K562 (cell line): ENCODE data around the gene SULT2B1. TPM values are rescaled to one million over a fixed set of nuclear protein-coding genes. Genes with fewer than 3 reads are reported as not detected.

ENCODE experiments used
- ARID1B ChIP-seq: fragments of 450-650 bp; IDR thresholded peaks from 2 replicates; pipeline ENCODE4 v1.6.1; 2016; ENCODE audit warnings: antibody characterized with exemption, mild to moderate bottlenecking, inconsistent platforms
- BRF1 ChIP-seq: IDR thresholded peaks from 3 replicates; pipeline ENCODE4 v1.6.1; 2011; ENCODE audit warnings: borderline replicate concordance, mild to moderate bottlenecking; ENCODE audit not compliant: insufficient read length; ENCODE audit errors: extremely low read depth
- CXXC5 ChIP-seq: fragments of 250-450 bp; sonication (Bioruptor Pico); IDR thresholded peaks from 2 replicates; pipeline ENCODE4 v1.8.0; 2022; ENCODE audit warnings: inconsistent platforms, mild to moderate bottlenecking, moderate library complexity
- ELF4 ChIP-seq: fragments of 450-650 bp; formaldehyde crosslinking; IDR thresholded peaks from 2 replicates; pipeline ENCODE4 v1.4.0; 2022; ENCODE audit warnings: missing genetic modification characterization
- GABPA ChIP-seq: fragments of 200-800 bp; sonication (Bioruptor generic); conservative IDR thresholded peaks from 2 replicates; pipeline ENCODE4 v1.6.1; 2016; ENCODE audit warnings: low read depth, missing genetic modification characterization, missing compliant biosample characterization
- GATAD2A ChIP-seq: fragments of 450-650 bp; IDR thresholded peaks from 2 replicates; pipeline ENCODE4 v1.6.1; 2017
- HCFC1 ChIP-seq: IDR thresholded peaks from 2 replicates; pipeline ENCODE4 v1.6.1; 2012; ENCODE audit warnings: low read depth, low read length, improper control_type of control experiment
- JUND ChIP-seq, 2 experiments: IDR thresholded peaks; 2 replicates in 1 of 2; 3 replicates in 1 of 2; pipeline ENCODE4 v1.6.1; 2011; ENCODE audit warnings: borderline replicate concordance in 2 of 2, low read depth in 2 of 2, low read length in 2 of 2, improper control_type of control experiment in 1 of 2, missing biosample characterization in 1 of 2, missing genetic modification characterization in 1 of 2, missing genetic modification reagents in 1 of 2
- MYC ChIP-seq, 2 experiments: fragments of 250-450 bp in 1 of 2; sonication (Bioruptor Pico) in 1 of 2; IDR thresholded peaks; 2 replicates each; pipeline versions ENCODE4 v1.5.1 to v1.6.1; 2012 to 2021; ENCODE audit warnings: low read depth in 2 of 2, borderline replicate concordance in 1 of 2, improper control_type of control experiment in 1 of 2, low read length in 1 of 2, mild to moderate bottlenecking in 1 of 2, moderate library complexity in 1 of 2
- MYNN ChIP-seq, 2 experiments: sonication (generic); formaldehyde crosslinking in 1 of 2; IDR thresholded peaks; 2 replicates each; pipeline versions ENCODE4 v1.5.0 to v1.6.1; 2016 to 2020; ENCODE audit warnings: antibody characterized with exemption in 1 of 2, missing genetic modification reagents in 1 of 2
- PRPF4 ChIP-seq: fragments of 200-400 bp; formaldehyde crosslinking; IDR thresholded peaks from one replicate; pipeline ENCODE4 v1.6.1; 2017; ENCODE audit warnings: low read length, low read depth, mild to moderate bottlenecking; ENCODE audit not compliant: insufficient read depth, poor library complexity, severe bottlenecking
- SRSF1 ChIP-seq: fragments of 200-400 bp; formaldehyde crosslinking; IDR thresholded peaks from 2 replicates; pipeline ENCODE4 v1.6.1; 2017; ENCODE audit warnings: mild to moderate bottlenecking, low read depth, low read length, moderate library complexity
- TBL1XR1 ChIP-seq, 2 experiments: IDR thresholded peaks; 2 replicates each; pipeline ENCODE4 v1.6.1; 2012; ENCODE audit warnings: improper control_type of control experiment in 2 of 2, low read length in 2 of 2, mild to moderate bottlenecking in 1 of 2
- TEAD1 ChIP-seq, 2 experiments: fragments of 450-650 bp in 1 of 2; sonication (generic) in 1 of 2; formaldehyde crosslinking; IDR thresholded peaks; 2 replicates each; pipeline versions ENCODE4 v1.4.0 to v1.8.0; 2020 to 2022; ENCODE audit warnings: mild to moderate bottlenecking in 2 of 2, missing genetic modification reagents in 1 of 2
- ZNF41 ChIP-seq: fragments of 250-450 bp; sonication (Bioruptor Pico); conservative IDR thresholded peaks from 2 replicates; pipeline ENCODE4 v1.4.0; 2020; ENCODE audit warnings: mild to moderate bottlenecking
- polyA plus RNA-seq, 8 experiments: library from polyadenylated mRNA; depleted of rRNA in 4 of 8; stranded (reverse) in 5 of 8; unstranded in 3 of 8; fragments of >200 nt; fragmentation: Nextera tagmentation in 2 of 8; fragmentation: Illumina TruSeq in 1 of 8; extraction: Ambion mirVana in 2 of 8; extraction: Trizol in 1 of 8; gene quantifications; 2 replicates each; pipeline versions ENCODE4 v1.2.1 to v1.2.3, GENCODE V29; 2011 to 2014; ENCODE audit warnings: inconsistent platforms in 1 of 8, missing spikeins in 1 of 8
- total RNA-seq, 7 experiments: library from RNA; depleted of rRNA in 6 of 7; stranded (reverse); fragments of >200 nt in 6 of 7; fragmentation: Illumina TruSeq in 2 of 7; extraction: Trizol in 2 of 7; gene quantifications; 2 replicates each; pipeline versions ENCODE4 v1.2.1 to v1.2.3, GENCODE V29; 2011 to 2021; ENCODE audit warnings: low replicate concordance in 1 of 7
- TF ChIP-seq, protein P1 (sequence below): IDR thresholded peaks from 2 replicates; pipeline ENCODE4 v1.6.1; 2016; ENCODE audit warnings: missing genetic modification characterization, missing compliant biosample characterization
- TF ChIP-seq, protein P2 (sequence below): fragments of 250-450 bp; sonication (Bioruptor Pico); IDR thresholded peaks from 2 replicates; pipeline ENCODE4 v1.8.0; 2021; ENCODE audit warnings: moderate library complexity, mild to moderate bottlenecking, inconsistent platforms
- TF ChIP-seq, protein P3 (sequence below): fragments of 250-450 bp; sonication (Bioruptor Pico); IDR thresholded peaks from 2 replicates; pipeline ENCODE4 v1.8.0; 2022; ENCODE audit warnings: inconsistent platforms

The SULT2B1 gene
- total and polyA plus RNA-seq, 9 of the 15 experiments (the other 6 are each of a cell fraction or from before 2014, with no cell fraction given), result 0.09 to 0.62 (median 0.22) TPM; not detected in 2

DNA sequence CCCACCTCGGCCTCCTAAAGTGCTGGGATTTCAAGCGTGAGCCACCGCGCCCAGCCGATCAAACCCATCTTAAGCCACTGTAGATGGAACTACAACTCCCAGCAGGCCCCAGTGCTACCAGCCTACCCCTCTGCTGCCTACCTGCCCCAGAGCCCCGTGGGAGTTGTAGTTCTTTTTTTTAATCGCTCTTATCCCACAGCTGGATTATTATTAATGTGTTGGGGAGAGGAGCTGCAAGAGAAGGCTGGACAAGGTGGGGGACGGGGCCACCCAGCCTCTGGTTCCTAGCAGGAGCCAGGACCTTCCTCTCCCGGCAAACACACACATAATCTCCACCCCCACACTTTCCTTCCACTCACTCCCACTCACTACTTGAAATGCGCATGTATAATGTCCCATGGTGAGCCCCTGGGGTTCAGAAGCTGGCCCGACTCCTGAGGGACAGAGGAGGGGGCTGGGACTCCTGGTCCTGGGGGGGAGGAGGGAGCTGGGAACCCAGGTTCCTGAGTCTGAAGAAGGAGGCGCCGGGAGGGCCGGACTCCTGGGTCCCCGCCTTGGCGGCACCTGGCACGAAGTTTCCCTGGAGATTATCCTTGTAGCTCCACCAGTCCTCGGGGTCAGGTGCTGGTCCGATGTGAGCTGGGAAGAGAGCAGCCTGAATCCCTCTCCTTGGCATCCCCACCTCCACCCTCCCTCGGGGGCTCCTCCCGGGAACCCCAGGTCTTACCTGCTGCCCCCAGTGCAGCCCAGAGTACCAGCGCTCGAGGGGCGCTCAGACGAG lies 93.1 kb downstream of the SULT2B1 start (continued):
- TF ChIP-seq MYC (IDR thresholded peaks at IDR 0.05; ENCODE audit: low read depth, low read length) (0 out of 2 replicates have a peak, but pooled peaks have one; percentile 14), MYC (CRISPR knock-in tag; IDR thresholded peaks at IDR 0.05; ENCODE audit: borderline replicate concordance, low read depth) (no peak), SRSF1 (no peak), ARID1B (peak; percentile 11; the same call in 1 of the 2 replicates), MYNN (IDR thresholded peaks at IDR 0.05) (no peak), MYNN (CRISPR knock-in tag; IDR thresholded peaks at IDR 0.05) (no peak), BRF1 (no peak), HCFC1 (peak; percentile 99), TBL1XR1 (IDR thresholded peaks at IDR 0.05; ENCODE audit: low read length in 2 of 2) (0 out of 4 replicates have a peak, but pooled peaks of 1 of the 2 experiments have one; percentile 55), CXXC5 (CRISPR knock-in tag) (peak; percentile 16; the same call in 1 of the 2 replicates), TEAD1 (CRISPR knock-in tag; IDR thresholded peaks at IDR 0.05) (0 out of 4 replicates have a peak, but pooled peaks of 1 of the 2 experiments have one; percentile 54), GATAD2A (peak; percentile 84; the same call in 1 of the 2 replicates), ZNF41 (0 out of 2 replicates have a peak, but pooled peaks have one; percentile 34), JUND (IDR thresholded peaks at IDR 0.05; ENCODE audit: borderline replicate concordance, low read depth, low read length) (peak; percentile 44; the same call in 1 of the 2 replicates), JUND (tag; IDR thresholded peaks at IDR 0.05; ENCODE audit: borderline replicate concordance, low read depth, low read length) (no peak), PRPF4 (no peak), ELF4 (CRISPR knock-in tag) (peak; percentile 48; the same call in 1 of the 2 replicates), GABPA (tag) (peak; percentile 41; the same call in 1 of the 2 replicates)
- TF ChIP-seq, protein P1, sequence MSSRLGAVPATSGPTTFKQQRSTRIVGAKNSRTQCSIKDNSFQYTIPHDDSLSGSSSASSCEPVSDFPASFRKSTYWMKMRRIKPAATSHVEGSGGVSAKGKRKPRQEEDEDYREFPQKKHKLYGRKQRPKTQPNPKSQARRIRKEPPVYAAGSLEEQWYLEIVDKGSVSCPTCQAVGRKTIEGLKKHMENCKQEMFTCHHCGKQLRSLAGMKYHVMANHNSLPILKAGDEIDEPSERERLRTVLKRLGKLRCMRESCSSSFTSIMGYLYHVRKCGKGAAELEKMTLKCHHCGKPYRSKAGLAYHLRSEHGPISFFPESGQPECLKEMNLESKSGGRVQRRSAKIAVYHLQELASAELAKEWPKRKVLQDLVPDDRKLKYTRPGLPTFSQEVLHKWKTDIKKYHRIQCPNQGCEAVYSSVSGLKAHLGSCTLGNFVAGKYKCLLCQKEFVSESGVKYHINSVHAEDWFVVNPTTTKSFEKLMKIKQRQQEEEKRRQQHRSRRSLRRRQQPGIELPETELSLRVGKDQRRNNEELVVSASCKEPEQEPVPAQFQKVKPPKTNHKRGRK (tag), result no peak
- TF ChIP-seq, protein P2, sequence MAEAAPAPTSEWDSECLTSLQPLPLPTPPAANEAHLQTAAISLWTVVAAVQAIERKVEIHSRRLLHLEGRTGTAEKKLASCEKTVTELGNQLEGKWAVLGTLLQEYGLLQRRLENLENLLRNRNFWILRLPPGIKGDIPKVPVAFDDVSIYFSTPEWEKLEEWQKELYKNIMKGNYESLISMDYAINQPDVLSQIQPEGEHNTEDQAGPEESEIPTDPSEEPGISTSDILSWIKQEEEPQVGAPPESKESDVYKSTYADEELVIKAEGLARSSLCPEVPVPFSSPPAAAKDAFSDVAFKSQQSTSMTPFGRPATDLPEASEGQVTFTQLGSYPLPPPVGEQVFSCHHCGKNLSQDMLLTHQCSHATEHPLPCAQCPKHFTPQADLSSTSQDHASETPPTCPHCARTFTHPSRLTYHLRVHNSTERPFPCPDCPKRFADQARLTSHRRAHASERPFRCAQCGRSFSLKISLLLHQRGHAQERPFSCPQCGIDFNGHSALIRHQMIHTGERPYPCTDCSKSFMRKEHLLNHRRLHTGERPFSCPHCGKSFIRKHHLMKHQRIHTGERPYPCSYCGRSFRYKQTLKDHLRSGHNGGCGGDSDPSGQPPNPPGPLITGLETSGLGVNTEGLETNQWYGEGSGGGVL (CRISPR knock-in tag), result no peak
- TF ChIP-seq, protein P3, sequence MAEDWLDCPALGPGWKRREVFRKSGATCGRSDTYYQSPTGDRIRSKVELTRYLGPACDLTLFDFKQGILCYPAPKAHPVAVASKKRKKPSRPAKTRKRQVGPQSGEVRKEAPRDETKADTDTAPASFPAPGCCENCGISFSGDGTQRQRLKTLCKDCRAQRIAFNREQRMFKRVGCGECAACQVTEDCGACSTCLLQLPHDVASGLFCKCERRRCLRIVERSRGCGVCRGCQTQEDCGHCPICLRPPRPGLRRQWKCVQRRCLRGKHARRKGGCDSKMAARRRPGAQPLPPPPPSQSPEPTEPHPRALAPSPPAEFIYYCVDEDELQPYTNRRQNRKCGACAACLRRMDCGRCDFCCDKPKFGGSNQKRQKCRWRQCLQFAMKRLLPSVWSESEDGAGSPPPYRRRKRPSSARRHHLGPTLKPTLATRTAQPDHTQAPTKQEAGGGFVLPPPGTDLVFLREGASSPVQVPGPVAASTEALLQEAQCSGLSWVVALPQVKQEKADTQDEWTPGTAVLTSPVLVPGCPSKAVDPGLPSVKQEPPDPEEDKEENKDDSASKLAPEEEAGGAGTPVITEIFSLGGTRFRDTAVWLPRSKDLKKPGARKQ (CRISPR knock-in tag), result no peak
